DOHH2 (cell line): Measurements from ENCODE around the gene C1GALT1.

Source experiments
- EZH2phosphoT487 ChIP-seq: fragments of 200-600 bp; sonication (generic); IDR thresholded peaks from 2 replicates; pipeline ENCODE4 v1.6.1; 2017; ENCODE audit warnings: borderline replicate concordance, mild to moderate bottlenecking, antibody characterized with exemption, low read length, moderate library complexity, mixed read lengths
- TF ChIP-seq, protein P1 (sequence below): fragments of 200-600 bp; sonication (generic); IDR thresholded peaks from one replicate; pipeline ENCODE4 v1.5.1; 2014; ENCODE audit warnings: antibody characterized with exemption, mild to moderate bottlenecking, low read depth, low read length; ENCODE audit not compliant: poor library complexity, severe bottlenecking

DNA sequence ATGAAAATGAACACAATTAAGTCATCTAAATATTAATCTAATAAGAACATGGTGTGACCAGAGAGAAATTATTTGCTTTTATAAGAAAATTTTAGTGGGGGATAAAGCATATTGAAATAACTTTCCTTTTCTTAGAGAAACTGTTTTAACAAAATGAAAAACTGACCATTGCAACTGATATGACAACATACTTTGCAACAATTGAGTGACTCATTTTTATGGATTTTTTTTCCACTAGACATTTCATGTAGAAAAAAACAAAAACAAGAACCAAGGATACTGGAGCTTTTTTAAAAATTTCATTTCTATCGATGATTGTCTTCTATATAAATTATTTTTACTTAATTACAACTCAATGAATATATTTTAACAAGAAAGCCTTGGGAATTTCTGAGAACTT, 90.0 kb downstream of the C1GALT1 start:
- TF ChIP-seq, protein P1, sequence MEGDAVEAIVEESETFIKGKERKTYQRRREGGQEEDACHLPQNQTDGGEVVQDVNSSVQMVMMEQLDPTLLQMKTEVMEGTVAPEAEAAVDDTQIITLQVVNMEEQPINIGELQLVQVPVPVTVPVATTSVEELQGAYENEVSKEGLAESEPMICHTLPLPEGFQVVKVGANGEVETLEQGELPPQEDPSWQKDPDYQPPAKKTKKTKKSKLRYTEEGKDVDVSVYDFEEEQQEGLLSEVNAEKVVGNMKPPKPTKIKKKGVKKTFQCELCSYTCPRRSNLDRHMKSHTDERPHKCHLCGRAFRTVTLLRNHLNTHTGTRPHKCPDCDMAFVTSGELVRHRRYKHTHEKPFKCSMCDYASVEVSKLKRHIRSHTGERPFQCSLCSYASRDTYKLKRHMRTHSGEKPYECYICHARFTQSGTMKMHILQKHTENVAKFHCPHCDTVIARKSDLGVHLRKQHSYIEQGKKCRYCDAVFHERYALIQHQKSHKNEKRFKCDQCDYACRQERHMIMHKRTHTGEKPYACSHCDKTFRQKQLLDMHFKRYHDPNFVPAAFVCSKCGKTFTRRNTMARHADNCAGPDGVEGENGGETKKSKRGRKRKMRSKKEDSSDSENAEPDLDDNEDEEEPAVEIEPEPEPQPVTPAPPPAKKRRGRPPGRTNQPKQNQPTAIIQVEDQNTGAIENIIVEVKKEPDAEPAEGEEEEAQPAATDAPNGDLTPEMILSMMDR = no peak
- TF ChIP-seq EZH2phosphoT487 = no peak
